ENCODE measurements around the gene OSBPL9.
"Not testable (repeated sequence)": the region's sequence is repeated elsewhere in the genome, so short reads cannot be mapped to it uniquely, and the experiment has no call there.

OSBPL9 gene

DNA sequence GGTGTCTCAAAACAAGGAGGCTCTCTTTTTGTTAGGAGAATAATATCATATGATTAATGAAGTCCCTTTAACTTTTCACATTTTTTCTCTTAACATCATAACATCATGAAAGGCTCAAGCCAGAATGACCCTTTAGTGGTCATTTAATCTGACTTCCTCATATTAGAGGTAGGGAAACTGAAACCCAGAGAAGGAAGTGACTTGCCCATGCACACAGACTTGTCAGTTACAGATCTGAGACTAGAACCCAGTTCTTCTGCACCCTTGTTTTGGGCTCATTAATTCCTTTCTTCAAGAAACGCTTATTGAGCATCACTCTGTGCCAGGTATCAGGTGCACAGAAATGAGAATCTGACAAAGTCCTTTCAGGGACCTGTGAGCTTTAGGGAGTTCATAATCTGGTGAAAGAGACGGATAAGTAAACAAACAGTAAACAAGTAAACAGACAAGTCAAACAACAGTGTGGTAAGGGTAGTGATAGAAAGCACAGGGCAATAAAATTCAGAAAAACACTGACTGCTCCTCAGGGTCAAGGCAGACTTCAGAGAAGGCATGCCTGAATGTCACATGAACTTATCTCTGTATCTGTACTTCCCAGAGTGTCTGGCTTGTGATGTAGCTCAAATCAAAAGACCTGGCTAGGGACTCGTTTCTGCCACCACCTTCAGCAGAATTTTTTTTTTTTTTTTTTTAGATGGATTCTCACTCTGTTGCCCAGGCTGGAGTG is 38.3 kb upstream of the OSBPL9 start:
- H3K4me1 ChIP-seq (ENCODE audit: control insufficient read depth, insufficient read depth, low read length, poor library complexity, severe bottlenecking), result peaks cover 10% of the 10 kb centered on the region
- H3K27ac ChIP-seq (ENCODE audit: low read depth, low read length, severe bottlenecking), result no peak overlapping the region
- no peak overlapping the region for H3K4me3 ChIP-seq (ENCODE audit: extremely low read depth, insufficient read depth, low read length, poor library complexity, severe bottlenecking)
- H3K9me3 ChIP-seq (ENCODE audit: control insufficient read depth, low read length), result no peaks in the 10 kb centered on the region
- no peaks in the 10 kb centered on the region for H3K36me3 ChIP-seq (ENCODE audit: control insufficient read depth, insufficient read depth, low read length)
- WGBS, 2 experiments (ENCODE audit: insufficient coverage in 2 of 2), result 80 to 100% methylated on average over 1 to 2 of the region's 3 CpGs

DNA sequence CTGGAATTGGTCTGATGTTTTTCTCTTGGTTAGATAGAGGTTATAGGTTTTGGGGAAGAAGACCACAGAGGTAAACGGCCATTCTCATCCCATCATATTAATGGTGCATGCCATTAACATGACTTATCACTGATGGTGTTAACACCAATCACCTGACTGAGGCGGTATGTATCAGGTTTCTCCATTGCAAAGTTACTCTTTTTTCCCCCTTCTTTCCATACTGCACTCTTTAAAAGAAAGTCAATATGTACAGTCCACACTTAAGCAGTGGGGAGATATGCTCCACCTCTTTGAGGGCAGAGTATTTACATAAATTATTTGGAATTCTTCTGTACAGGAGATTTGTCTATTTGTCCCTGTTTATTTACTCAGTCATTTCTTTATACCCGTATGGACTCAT is 35.7 kb upstream of the OSBPL9 start:
- Histone ChIP-seq H3K36me3 (ENCODE audit: control insufficient read depth, insufficient read depth, low read length) (no peaks in the 10 kb centered on the region), H3K4me3 (ENCODE audit: extremely low read depth, insufficient read depth, low read length, poor library complexity, severe bottlenecking) (no peak overlapping the region)
- 100% methylated on average over 1 of the region's 3 CpGs; no CpG with 5 or more reads in 1 of the 2 experiments for WGBS, 2 experiments (ENCODE audit: insufficient coverage in 2 of 2)

DNA sequence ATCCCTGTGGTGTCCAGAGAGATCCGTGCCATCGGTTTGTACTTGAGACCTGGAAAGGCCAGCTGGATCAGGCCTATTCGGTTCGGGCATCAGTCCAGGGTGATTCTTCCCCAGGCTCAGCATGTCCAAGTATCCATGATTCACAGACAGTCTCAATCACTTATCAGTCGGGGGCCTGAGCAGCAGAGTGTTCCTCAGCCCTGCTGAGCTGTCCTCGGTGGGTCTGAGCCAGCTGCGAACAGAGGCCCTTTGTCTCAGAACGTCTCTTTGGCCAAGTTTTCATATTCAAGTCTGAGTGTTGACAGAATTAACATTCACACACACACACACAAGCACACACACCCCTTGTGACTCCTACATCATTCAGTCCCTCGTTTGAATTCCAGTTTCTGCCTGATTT is 33.4 kb upstream of the OSBPL9 start:
- WGBS, 2 experiments (ENCODE audit: insufficient coverage in 2 of 2), result 72 to 83% methylated on average over 7 to 9 of the region's 9 CpGs
- Histone ChIP-seq H3K4me1 (ENCODE audit: control insufficient read depth, insufficient read depth, low read length, poor library complexity, severe bottlenecking) (no peaks in the 10 kb centered on the region), H3K4me3 (ENCODE audit: extremely low read depth, insufficient read depth, low read length, poor library complexity, severe bottlenecking) (no peak overlapping the region), H3K27ac (ENCODE audit: low read depth, low read length, severe bottlenecking) (no peak overlapping the region), H3K9me3 (ENCODE audit: control insufficient read depth, low read length) (no peaks in the 10 kb centered on the region), H3K36me3 (ENCODE audit: control insufficient read depth, insufficient read depth, low read length) (no peaks in the 10 kb centered on the region)

More for the DNA sequence above, 35.7 kb upstream of the OSBPL9 start:
- H3K9me3 ChIP-seq (ENCODE audit: control insufficient read depth, low read length), result no peaks in the 10 kb centered on the region
- peaks cover under 1% of the 10 kb centered on the region for H3K4me1 ChIP-seq (ENCODE audit: control insufficient read depth, insufficient read depth, low read length, poor library complexity, severe bottlenecking)
- H3K27ac ChIP-seq (ENCODE audit: low read depth, low read length, severe bottlenecking), result no peak overlapping the region

DNA sequence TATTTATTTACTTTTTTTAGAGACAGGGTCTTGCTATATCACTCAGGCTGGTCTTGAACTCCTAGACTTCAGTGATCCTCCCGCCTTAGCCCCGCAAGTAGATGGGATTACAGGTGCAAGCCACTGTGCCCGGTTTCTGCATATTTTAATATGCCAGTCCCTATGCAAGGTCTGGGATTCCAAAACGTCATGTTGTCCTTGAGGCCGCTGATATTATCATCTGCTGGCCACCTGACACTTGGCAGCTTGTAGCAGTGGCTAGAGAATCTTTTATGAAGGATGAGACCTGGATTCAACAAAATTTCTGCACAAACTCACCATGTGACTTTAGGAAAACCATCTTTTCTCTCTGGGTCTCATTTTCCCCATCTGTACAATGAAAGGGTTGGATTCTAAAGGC is 32.9 kb upstream of the OSBPL9 start:
- Histone ChIP-seq H3K4me1 (ENCODE audit: control insufficient read depth, insufficient read depth, low read length, poor library complexity, severe bottlenecking) (no peaks in the 10 kb centered on the region), H3K27ac (ENCODE audit: low read depth, low read length, severe bottlenecking) (no peak overlapping the region), H3K4me3 (ENCODE audit: extremely low read depth, insufficient read depth, low read length, poor library complexity, severe bottlenecking) (no peak overlapping the region), H3K9me3 (ENCODE audit: control insufficient read depth, low read length) (no peaks in the 10 kb centered on the region), H3K36me3 (ENCODE audit: control insufficient read depth, insufficient read depth, low read length) (no peaks in the 10 kb centered on the region)
- WGBS, 2 experiments (ENCODE audit: insufficient coverage in 2 of 2), result 84 to 100% methylated on average over 5 of the region's 5 CpGs

DNA sequence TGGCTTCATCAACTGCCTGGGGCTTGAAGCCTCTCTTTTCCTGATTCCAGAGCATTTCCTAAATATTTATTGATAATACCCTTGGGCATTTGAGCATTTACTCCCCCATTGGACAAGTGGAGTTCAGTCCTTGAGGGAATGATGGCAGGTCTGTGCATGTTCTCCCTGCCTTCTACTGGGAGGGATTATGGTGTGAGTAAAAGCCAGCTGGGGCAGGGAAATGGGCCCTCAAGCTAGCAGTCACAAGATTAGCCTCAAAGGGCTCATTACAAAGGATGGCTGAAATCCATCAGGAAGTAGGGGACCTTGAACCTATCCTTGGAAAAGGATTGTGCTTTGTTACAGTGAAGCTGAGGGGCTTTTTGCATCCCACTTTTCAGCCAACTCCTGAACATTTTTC is 24.2 kb upstream of the OSBPL9 start:
- Histone ChIP-seq H3K27ac (ENCODE audit: low read depth, low read length, severe bottlenecking) (no peak overlapping the region), H3K4me3 (ENCODE audit: extremely low read depth, insufficient read depth, low read length, poor library complexity, severe bottlenecking) (no peak overlapping the region), H3K36me3 (ENCODE audit: control insufficient read depth, insufficient read depth, low read length) (no peaks in the 10 kb centered on the region), H3K4me1 (ENCODE audit: control insufficient read depth, insufficient read depth, low read length, poor library complexity, severe bottlenecking) (no peaks in the 10 kb centered on the region), H3K9me3 (ENCODE audit: control insufficient read depth, low read length) (no peaks in the 10 kb centered on the region)

DNA sequence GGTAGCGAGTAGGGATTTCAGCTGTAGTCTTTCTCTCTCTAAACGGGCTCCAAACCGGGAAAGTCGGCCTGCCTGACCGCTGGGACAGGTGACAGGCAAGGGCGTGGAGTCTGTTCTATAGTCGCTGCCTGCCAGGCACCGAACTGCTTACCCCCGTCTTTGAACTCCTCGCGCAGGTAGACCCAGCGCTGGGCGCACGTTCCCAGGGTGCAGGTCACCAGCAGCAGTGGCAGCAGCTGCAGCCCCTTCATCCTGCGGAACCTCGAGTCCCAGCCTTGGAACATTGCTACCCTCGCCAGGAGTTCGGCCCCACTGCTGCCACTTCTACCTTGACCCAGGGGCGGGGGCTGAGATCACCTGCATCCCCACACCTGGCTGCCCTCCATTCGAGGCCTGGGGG is 22.2 kb upstream of the OSBPL9 start:
- Histone ChIP-seq H3K4me1 (ENCODE audit: control insufficient read depth, insufficient read depth, low read length, poor library complexity, severe bottlenecking) (no peaks in the 10 kb centered on the region), H3K27ac (ENCODE audit: low read depth, low read length, severe bottlenecking) (no peak overlapping the region), H3K36me3 (ENCODE audit: control insufficient read depth, insufficient read depth, low read length) (no peaks in the 10 kb centered on the region), H3K9me3 (ENCODE audit: control insufficient read depth, low read length) (no peaks in the 10 kb centered on the region), H3K4me3 (ENCODE audit: extremely low read depth, insufficient read depth, low read length, poor library complexity, severe bottlenecking) (no peak overlapping the region)
- WGBS, 2 experiments (ENCODE audit: insufficient coverage in 2 of 2), result 92 to 95% methylated on average over 17 to 19 of the region's 20 CpGs

DNA sequence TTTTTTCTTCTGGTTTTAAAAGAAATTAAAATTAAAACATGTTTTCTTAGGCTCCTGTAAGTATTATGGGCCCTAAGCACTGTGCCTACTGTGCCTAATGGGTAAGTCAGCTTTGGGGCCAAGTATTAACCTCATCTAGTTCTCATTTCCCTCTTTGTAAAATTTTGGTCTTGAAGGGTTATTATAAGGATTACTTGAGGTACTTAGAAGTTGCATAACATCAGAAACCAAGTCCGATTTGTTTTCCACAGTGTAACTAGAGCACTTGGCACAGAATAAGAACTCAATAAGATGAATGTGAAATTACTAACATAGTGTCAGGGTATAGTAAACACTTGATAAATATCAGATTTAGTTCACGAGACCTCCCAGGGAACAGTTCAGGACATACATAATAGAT is 16.4 kb upstream of the OSBPL9 start:
- H3K27ac ChIP-seq (ENCODE audit: low read depth, low read length, severe bottlenecking), result no peak overlapping the region
- H3K4me1 ChIP-seq (ENCODE audit: control insufficient read depth, insufficient read depth, low read length, poor library complexity, severe bottlenecking), result no peaks in the 10 kb centered on the region
- 100% methylated on average over 1 of the region's 2 CpGs; no CpG with 5 or more reads in 1 of the 2 experiments for WGBS, 2 experiments (ENCODE audit: insufficient coverage in 2 of 2)
- H3K9me3 ChIP-seq (ENCODE audit: control insufficient read depth, low read length), result no peaks in the 10 kb centered on the region
- H3K36me3 ChIP-seq (ENCODE audit: control insufficient read depth, insufficient read depth, low read length), result no peaks in the 10 kb centered on the region
- no peak overlapping the region for H3K4me3 ChIP-seq (ENCODE audit: extremely low read depth, insufficient read depth, low read length, poor library complexity, severe bottlenecking)

DNA sequence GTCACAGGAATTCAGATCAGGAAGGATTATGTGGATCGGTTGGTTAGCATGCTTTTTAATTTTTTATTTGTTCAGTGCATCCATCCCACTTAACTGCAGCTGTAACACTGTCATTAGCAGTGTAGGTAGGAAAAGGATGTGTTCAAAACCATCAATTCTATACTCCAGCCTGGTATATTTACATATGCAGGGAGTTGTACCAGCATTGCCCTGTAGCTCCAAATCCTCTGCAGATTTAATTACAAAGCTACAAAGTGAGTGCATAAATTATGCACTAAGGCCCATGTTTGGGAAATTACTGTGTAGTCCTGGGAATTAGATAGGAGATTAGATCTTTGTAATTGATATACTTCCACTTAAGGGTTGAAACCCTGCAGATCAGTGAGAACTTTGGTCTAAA is 15.9 kb upstream of the OSBPL9 start:
- no CpG with 5 or more reads among the region's 1 CpG for WGBS, 2 experiments (ENCODE audit: insufficient coverage in 2 of 2)

DNA sequence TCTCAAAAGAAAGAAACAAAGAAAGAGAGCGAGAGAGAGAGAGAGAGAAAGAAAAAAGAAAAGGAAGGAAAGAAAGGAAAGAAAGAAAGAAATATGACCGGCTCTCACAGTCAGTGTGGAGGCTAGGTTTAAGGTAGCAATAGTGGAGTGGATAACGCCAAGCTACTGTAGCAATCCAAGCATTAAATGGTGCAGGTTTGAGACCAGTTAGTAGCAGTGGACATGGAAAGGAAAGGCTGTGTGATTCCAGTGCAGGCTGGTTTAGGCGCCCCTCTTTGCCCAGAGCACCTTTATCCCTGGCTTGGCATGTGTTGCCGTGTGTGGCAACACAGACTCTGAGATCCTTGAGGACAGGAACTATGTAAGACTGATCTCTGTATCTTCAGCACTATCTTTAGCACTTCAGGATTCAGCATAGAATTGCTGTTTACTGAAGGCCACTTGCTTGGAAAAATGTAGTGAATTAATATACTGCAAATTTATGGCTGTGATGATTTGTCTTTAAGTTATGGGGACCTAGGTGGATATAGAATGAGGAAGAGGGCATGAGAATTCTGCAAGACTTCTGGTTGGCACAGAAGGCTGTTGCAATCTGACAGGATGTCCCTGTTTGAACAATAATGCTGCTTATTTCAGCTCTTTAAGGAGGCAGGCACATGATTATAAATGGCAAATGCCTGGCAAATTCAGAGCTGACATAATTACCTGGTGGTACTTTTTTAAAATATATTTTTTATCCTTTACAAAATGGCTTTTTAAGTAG is 10.8 kb upstream of the OSBPL9 start:
- Histone ChIP-seq H3K4me1 (ENCODE audit: control insufficient read depth, insufficient read depth, low read length, poor library complexity, severe bottlenecking) (no peaks in the 10 kb centered on the region), H3K9me3 (ENCODE audit: control insufficient read depth, low read length) (no peaks in the 10 kb centered on the region), H3K4me3 (ENCODE audit: extremely low read depth, insufficient read depth, low read length, poor library complexity, severe bottlenecking) (no peak overlapping the region), H3K36me3 (ENCODE audit: control insufficient read depth, insufficient read depth, low read length) (no peaks in the 10 kb centered on the region), H3K27ac (ENCODE audit: low read depth, low read length, severe bottlenecking) (no peak overlapping the region)
- 90 to 97% methylated on average over 5 of the region's 5 CpGs for WGBS, 2 experiments (ENCODE audit: insufficient coverage in 2 of 2)

More for the DNA sequence above, 15.9 kb upstream of the OSBPL9 start:
- Histone ChIP-seq H3K4me1 (ENCODE audit: control insufficient read depth, insufficient read depth, low read length, poor library complexity, severe bottlenecking) (no peaks in the 10 kb centered on the region), H3K4me3 (ENCODE audit: extremely low read depth, insufficient read depth, low read length, poor library complexity, severe bottlenecking) (no peak overlapping the region), H3K27ac (ENCODE audit: low read depth, low read length, severe bottlenecking) (no peak overlapping the region), H3K9me3 (ENCODE audit: control insufficient read depth, low read length) (no peaks in the 10 kb centered on the region), H3K36me3 (ENCODE audit: control insufficient read depth, insufficient read depth, low read length) (no peaks in the 10 kb centered on the region)

DNA sequence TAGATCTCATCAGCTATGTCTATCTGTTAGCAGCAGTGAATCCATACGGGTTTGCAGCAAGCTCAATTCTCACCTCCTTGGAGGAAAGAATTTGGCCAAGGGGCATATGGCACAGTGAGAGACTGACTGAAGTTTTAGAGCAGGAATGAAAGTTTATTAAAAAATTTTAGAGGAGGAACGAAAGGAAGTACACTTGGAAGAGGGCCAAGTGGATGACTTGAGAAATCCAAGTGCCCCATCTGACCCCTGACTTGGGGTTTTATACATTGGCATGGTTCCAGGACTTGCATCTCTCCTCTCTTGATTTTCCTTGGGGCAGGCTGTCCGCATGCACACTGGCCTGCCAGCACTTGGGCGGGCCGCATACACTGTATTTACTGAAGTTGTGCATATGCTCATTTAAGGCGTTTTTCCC is 9.2 kb upstream of the OSBPL9 start:
- no peak overlapping the region for H3K4me3 ChIP-seq (ENCODE audit: extremely low read depth, insufficient read depth, low read length, poor library complexity, severe bottlenecking)
- 93 to 98% methylated on average over 5 to 6 of the region's 6 CpGs for WGBS, 2 experiments (ENCODE audit: insufficient coverage in 2 of 2)

DNA sequence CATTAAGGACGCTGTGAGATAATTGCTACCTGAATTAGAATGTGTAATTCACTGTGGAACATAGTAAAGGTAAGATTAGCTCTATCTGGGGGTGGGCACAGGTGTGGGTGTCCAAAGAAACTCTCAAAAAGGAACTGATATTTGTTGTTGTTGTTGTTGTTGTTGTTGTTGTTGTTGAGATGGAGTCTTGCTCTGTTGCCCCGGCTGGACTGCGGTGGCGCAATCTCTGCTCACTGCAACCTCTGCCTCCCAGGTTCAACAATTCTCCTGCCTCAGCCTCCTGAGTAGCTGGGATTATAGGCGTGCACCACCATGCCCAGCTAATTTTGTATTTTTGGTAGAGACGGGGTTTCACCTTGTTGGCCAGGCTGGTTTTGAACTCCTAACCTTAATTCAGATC is 6.8 kb upstream of the OSBPL9 start:
- not testable (repeated sequence) for H3K9me3 ChIP-seq (ENCODE audit: control insufficient read depth, low read length); H3K27ac ChIP-seq (ENCODE audit: low read depth, low read length, severe bottlenecking); H3K36me3 ChIP-seq (ENCODE audit: control insufficient read depth, insufficient read depth, low read length); H3K4me3 ChIP-seq (ENCODE audit: extremely low read depth, insufficient read depth, low read length, poor library complexity, severe bottlenecking); H3K4me1 ChIP-seq (ENCODE audit: control insufficient read depth, insufficient read depth, low read length, poor library complexity, severe bottlenecking)
- 84 to 92% methylated on average over 3 to 4 of the region's 6 CpGs for WGBS, 2 experiments (ENCODE audit: insufficient coverage in 2 of 2)

More for the DNA sequence above, 9.2 kb upstream of the OSBPL9 start:
- Histone ChIP-seq H3K4me1 (ENCODE audit: control insufficient read depth, insufficient read depth, low read length, poor library complexity, severe bottlenecking) (peaks cover under 1% of the 10 kb centered on the region), H3K9me3 (ENCODE audit: control insufficient read depth, low read length) (no peaks in the 10 kb centered on the region), H3K27ac (ENCODE audit: low read depth, low read length, severe bottlenecking) (no peak overlapping the region), H3K36me3 (ENCODE audit: control insufficient read depth, insufficient read depth, low read length) (no peaks in the 10 kb centered on the region)
